RKO (cell line): ENCODE data around the gene KIF26B.

Experiments used
- DNase-seq: peaks from one replicate; pipeline ENCODE4 v3.0.0-alpha.2; 2016; ENCODE audit warnings: low spot score

KIF26B gene

DNA sequence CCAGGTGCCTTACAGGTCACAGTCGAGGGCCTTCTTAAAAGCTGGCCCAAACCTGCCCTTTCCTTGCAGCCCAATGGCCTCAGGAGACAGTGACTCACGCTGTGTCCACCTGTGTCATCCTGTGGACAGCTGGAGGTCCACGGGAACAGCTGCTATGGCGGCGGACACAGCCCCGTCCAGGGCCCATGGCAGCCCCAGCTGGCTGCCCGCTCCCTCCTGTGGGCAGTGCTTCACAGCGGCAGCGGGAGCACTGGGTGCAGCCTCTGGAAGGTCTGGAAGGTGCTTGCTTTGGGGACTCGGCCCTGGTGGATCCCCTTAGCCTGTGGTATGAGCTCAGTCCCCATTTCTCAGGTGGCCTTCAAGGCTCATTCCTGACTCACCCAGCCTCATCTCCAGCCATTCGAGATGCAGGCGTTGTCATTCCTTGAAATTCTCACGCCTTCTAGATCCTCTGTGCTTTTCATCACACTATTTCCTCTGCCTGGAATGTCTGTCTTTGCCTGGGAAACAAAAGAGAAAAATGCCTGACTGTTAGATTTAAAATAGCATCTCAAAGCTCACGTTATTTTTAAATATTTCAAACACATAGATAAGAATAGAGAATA is 86.8 kb downstream of the KIF26B start:
- no peak for DNase-seq

DNA sequence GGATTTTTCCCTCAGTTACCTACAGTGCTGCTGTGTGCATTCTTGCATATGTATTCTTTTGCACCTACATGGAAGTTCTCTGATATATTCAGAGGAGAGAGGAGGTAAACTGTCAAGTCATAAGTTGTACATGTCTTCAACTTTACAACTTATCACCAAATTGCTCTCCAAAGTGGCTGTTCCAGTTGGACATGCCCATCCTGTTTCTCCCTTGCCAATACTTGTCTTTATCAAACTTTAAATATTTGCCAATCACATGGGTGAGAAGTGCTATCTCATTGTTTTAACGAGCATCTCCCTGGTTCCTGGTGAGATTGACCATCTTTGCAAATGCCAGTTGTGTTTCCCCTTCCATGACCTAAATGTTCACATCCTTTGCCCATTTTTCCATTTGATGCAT is 88.2 kb downstream of the KIF26B start:
- no peak for DNase-seq

DNA sequence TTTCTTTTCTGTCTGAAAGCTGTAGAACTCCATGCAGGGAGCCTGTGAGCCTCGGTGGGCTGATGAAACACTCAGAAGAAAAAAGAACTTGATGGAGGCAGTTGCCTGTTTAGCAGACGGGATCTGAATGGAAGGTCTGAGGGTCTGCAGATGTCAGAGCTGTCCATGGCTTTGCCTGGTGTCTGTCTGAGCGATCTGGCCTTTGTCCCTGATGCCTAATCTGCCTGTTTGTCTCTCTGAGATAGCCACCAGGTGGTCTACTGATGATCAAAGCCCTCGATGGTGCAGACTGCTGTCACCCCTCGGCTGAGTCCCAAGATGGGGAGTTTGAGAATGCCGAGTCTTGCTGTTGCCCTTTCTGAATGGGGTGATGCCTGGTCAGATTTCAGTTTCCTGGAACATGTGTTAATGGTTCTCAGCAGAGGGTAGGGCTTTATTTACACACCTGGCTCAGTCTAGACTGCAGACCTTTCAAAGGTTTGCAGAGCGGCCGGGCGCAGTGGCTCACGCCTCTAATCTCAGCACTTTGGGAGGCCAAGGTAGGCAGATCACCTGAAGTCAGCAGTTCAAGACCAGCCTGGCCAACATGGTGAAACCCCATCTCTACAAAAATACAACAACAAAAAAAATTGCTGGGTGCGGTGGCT is 90.4 kb downstream of the KIF26B start:
- no peak for DNase-seq

DNA sequence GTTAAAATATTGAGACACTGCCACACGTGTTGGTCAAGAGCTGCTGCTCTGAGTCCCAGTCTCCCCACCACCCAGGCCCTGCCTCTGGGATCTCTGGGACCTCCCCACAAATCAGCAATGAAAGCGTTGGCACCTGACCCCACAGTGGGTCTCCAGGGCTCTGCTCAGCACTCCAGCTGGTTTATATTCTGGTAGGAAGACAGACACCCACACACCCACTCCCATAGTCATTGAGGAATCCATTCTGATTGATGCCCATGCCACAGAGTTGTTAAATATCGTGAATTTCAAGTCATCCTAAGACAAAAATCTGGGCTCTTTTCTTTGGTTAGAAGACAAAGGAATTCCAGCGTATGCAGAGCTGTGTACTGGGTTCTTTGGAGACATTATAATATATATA is 91.6 kb downstream of the KIF26B start:
- DNase-seq = no peak

DNA sequence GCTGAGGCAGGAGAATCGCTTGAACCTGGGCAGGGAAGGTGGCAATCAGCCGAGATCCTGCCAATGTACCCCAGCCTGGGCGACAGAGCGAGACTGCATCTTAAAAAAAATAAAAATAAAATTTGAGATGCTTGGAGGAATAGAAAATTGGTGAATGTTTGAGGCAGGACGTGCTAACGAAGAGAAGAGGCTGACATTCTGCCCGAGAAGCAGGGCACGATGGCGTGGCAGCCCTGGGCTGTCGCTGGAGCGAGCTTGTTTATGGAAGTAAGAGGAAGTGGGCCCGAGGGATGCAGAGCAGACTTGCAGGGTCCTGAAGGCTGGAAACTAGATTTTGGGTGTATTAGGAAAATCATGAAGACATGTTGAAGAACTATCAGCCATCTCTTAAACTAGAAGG is 92.6 kb downstream of the KIF26B start:
- no peak for DNase-seq

DNA sequence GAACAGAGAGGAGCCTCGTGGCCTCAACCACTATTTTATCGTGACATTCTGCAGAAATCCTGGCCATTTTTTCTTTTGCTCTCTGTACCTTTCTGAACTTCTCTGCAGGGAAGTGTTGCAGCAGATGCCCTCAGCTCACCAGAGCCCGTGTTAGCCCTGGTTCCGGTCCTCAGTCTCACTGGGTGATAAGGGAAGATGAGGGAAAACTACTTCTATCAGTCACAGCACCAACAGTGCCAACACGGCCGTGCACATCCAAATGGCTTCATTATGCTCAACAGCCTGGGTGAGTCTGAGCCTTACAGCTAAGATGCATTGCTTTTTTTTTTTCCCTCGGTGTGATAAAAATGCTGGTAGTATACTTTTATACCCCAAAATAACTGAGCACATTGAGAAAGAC is 93.0 kb downstream of the KIF26B start:
- DNase-seq = no peak

DNA sequence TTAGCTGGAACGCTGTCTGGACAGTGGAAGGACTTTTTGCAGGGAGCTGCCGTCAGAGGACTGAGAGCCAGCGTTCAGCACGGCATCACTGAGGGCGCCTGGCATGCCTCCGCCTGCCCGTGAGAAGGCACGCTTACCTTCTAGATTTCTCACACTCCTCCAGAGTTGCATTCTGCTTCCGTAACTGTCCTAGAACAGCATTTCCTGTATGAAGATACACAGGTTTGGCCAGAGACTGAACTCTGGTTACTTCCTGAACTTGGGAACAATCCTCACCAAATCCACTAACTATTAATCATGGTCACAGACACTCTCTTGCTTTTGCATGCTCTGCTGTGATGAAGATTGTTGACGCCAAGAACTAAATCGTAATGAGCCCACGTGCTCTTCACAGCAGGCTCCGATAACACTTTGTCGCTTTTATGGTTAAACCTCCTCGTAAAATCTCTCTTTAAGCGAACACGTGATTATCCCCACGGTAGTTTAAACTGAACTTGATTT is 93.5 kb downstream of the KIF26B start:
- DNase-seq = no peak

DNA sequence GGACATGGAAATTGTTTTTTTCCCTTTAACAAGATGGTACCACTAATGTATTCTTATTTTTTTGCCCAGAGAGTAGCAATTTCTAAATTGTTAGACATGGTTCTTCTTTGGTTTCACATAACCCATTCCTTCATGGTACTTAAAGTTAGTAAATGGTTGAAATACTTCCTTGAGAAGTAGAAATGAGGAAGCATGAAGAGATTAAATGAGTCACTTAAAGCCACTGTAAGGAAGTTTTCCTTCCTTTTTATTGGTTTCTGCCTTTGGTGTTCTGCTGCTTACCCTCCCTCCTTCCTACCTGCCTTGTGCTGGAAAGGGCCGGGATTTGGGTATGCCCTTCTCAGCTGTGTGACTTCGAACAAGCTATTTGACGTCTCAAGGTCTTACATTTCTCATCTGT is 101.0 kb downstream of the KIF26B start:
- no peak for DNase-seq

DNA sequence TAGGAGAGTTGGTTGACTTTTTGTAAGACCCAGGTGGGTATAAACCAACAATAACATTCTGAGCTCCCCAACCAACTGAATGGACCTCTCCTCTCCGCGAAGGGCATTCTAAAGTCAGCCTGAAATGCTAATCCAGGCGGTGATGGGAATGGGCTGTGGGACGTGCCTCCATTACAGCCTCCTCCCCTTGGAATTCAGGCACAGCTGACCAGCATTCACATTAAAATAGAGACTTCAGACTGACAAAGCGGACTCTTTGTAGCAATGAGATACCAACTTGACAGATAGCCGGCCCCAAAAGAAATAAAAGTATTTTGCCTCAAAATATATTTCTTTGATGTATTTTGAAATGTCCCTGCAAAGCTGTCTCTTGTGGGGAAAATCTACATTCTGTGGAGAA is 101.7 kb downstream of the KIF26B start:
- no peak for DNase-seq

DNA sequence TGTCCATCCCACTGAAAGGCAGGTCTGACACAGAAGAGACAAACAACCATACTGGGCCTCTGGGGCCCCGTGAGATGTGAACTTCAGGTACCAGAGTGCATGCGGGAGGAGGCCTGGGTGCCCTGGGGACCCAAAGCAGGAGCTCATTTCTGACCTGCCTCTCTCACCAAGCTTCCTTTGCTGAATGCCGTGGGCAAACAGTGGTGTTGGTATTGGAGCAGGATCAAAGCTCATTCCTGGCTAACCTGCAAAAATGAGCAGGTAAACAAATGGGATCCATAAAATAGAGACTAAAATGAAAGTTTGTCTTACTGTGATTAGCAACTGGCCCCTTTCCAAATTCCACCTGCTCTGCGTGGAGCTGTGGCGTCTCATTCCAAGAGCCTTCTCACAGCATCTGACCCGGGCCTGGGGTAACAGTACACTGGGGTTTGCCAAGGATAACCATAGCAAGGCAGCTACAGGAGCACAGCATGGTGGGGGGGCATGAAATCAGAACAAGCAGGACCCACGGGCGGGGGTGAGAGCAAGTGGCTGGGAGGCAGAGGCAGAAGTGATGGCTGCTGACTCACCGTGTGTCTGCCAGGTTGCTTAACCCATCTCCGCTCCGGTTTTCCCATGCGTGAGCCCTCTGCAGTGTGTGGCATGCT is 103.6 kb downstream of the KIF26B start:
- DNase-seq = no peak

DNA sequence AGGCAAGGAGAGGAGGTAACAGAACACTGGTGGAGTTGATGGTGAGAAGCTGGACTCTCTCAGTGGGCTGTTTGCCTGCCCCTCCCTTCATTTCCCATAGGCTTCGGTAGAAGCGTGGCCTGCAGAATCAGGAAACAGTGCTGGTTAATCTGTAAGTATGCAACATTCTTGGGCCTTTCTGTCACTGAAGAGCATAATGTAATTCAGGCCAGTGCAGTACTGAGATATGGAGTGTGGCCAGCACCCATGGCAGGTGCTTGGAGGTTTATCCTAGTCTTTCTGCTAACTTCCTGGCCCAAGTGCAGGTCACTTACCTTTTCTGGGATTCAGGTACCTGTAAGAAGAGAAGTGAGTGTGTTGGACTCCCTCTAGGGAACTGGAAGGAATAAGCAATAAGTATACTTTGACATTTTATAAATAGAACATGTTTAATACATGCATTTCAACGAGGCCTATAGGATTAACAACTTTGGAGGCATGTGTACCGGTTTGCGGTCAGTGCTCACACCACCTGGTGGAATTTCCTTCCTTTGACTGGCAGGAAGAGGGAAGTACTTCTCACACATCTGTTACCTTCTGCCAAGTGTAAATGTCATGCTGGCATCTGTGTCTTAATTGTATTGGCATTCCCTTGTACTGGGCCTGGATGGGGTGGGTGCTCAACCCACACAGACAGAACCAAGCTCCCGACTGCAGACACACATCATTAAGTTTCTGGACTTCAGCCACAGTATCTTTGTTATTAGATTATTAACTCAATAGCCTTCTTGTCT is 105.5 kb downstream of the KIF26B start:
- DNase-seq = no peak

DNA sequence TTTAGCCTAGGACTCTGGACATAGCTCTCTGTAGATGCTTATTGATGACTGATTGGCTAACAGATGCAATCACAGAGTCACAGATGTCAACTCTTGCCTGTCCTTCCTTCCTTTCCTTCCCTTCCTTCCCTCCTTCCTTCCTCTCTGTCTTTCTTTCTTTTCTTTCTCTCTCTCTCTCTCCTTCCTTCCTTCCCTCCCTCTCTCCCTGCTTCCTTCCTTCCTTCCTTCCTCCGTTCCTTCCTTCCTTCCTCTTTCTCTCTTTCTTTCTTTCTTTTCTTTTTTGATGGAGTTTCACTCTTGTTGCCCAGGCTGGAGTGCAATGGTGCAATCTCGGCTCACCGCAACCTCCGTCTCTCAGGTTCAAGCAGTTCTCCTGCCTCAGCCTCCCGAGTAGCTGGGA is 106.1 kb downstream of the KIF26B start:
- no peak for DNase-seq

DNA sequence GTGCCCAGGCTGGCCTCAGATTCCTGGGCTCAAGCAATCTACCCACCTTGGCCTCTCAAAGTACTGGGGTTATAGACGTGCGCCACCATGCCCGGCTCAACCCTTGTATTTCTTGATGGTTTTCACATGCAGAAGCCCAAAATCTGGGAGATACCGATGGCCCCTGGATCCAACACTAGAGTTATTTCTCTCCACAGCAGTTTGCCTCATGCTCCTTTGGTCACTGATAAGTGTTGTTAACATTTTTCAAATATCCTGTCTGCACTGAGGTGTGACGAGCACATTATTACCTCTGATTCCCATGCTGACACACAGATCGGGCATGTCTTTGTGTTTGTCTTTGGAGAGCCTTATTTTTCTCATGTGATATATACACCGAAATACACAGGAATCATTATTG is 107.0 kb downstream of the KIF26B start:
- DNase-seq = no peak

DNA sequence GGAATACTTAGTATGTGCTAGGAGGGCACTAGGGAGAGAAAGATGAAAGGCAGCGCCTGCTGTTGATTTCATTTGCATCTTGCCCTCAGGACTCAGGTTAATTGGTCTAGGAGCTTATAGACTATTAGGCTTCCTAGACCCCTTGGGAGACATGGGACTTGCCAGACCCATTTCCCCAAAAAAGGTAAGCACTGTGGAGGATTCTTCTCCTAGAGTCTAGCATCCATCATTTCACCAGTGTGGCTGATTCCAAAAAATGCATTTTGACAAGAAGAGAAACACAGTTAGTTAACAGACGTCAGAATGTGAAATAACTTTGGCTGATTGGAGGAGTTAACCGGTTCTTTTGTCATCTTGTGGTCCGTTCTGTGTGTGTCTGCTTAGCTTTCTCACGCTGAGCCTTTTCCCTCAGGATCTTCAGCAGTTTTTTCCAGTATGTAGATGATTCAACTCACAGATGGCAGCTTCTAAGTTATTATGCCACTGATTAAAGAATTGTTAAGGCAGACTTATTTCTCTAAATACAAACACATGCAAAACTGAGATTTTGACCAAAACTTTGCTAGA is 108.8 kb downstream of the KIF26B start:
- DNase-seq = no peak

DNA sequence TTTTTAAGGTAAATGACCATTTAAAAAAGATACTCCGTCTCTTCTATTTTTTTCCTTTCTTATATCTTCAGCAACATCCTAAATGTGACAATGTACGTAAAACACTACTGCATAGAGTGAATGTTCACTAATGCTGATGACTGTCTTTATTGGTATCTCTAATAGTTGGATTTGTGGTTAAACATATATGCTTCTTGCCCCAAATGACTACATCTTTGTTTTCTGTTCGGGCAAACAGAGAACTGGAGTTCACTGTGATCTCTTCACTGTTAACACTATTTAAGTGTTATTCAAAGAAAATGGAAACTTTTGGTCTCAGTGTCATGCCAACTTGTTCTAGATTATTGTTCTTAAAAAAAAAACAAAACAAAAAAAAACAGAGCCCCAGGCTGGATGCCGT is 109.4 kb downstream of the KIF26B start:
- no peak for DNase-seq

DNA sequence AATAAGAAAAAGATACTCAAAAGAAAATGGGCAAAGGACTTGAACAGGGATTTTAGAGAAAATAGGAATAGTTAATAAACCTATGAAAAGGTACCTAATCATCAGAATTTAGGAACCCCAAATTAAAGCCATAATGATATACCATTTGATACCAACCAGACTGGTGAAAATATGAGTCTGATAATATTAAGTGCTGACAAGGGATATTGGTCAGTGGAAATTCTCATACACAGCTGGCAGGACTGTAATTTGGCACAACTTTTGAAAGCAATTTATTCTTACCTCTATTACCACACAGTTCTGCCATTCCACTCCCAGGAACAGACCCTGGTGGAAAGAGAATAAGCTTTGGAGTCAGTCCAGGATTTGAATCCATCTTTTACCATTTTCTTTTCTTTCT is 111.3 kb downstream of the KIF26B start:
- DNase-seq = no peak

DNA sequence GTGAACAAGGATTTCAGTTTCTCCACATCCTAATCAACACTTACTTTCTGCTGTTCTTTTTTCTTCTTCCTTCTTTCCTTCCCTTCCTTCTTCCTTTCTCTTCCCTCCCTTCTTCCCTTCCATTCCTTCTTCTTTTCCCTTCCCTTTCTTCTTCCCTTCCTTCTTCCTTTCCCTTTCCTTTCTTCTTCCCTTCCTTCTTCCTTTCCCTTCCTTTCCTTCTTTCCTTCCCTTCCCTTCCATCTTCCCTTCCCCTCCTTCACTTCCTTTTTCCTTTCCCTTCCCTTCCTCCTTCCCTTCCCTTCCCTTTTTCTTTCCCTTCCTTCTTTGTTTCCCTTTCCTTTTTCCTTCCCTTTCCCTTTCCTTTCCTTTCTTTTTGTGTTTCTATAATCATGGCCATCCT is 115.3 kb downstream of the KIF26B start:
- no peak for DNase-seq

DNA sequence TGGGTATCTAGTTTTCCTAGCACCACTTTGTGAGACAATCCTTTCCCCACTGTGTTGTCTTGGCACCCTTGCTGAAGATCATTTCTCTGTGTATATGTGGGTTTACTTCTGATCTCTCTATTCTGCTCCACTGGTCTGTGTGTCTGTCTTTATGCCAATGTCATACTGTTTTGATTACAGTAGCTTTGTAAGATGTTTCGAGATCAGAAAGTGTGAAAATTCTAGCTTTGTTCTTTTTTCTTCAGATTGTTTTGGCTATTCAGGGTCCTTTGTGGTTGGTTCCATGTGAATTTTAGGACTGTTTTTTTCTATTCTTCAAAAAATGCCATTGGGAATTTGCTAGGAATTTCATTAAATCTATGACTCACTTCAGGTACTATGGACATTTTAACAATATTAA is 116.2 kb downstream of the KIF26B start:
- no peak for DNase-seq

DNA sequence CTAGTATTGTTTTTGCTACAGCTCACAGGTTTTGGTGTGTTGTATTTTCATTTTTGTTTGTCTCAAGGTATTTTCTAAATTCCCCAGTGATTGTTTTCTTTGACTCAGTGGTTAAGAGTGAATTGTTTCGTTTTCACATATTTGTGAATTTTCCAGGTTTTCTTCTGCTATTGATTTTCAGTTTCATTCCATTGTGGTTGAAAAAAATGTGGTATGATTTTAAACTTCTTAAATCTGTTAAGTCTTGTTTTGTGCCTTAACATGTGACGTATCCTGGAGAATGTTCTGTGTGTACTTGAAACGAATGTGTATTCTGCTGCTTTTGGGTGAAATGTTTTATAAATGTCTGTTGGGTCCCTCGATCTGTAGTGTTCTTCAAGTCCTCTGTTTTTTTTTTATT is 117.9 kb downstream of the KIF26B start:
- no peak for DNase-seq

DNA sequence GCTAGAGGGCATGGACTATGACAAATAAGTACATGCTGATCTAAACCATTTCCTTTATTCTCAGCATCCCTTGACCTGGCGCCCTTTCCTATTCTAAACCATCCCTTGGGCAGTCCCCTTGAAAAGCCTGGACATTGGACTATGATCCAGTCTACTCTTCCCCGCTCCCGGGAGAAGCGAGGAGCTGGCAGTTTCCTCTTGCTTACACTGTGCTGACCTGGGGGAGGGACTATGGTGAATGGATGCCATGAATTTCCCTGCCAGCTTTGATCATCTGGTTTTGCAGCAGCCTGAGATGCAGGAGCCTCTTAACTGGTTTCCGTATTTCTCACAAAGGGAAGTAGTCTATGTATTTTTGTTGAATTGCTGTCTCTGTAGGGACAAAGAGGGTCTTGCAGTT is 121.7 kb downstream of the KIF26B start:
- no peak for DNase-seq

DNA sequence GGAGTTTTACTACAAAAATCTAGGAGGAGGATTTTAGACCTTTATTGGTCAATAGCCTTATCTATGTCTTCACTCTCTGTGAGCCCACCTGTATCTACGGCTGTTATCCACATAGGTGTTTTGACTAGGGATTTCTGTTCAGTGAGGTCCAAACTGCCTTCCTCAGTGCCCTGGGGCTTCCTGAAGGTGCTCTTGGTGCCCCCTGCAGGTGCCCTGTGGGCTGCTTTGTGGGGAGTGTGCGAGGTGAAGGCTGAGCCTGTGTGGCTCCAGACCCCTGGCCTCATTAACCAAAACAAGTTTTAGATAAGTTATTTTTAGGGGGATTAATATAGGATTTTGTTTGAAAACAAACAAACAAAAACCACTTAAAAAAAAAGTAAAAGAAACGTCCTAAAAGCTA is 122.5 kb downstream of the KIF26B start:
- no peak for DNase-seq

DNA sequence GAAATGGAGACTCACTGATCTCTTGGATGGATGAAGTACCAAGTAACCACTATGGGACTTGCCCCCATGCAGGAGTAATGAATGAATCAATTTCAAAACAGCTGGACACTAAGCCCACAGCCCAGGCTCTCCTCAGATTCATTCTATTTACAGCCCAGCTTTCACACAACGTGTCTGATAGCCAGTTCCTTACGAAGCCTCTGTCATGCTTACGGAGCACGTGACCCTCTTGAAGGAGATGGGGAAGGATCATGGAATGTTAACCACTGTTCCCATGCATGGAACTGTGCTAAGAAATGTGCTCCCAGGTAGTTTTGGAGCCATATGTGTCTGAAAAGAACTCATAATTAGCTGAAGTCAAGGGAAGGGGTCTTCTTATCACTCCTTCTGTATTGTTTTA is 124.1 kb downstream of the KIF26B start:
- DNase-seq = no peak

DNA sequence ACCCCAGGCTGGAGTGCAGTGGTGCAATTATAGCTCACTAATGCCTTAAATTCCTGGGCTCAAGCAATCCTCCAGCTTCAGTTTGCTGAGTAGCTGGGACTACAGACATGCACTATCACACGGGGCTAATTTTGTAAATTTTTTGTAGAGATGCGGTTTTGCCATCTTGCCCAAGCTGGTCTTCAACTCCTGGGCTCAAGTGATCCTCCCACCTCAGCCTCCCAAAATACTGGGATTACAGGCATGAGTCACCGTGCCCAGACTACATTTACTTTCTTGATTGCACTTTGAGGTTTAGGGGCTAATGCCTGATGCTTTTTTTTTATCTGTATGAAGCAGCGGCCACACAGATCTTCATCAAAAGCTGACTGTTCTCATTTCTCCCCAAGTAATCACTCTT is 124.6 kb downstream of the KIF26B start:
- DNase-seq = no peak
